BE2C (cell line): Measurements from ENCODE around the gene SMG9.
"Not testable (repeated sequence)": the region's sequence is repeated elsewhere in the genome, so short reads cannot be mapped to it uniquely, and the experiment has no call there.

Experiments
- DNase-seq: peaks from one replicate; pipeline ENCODE4 v3.0.0-alpha.2; 2020
- H3K27me3 ChIP-seq: fragments of 250-450 bp; sonication (Bioruptor Pico); 2 replicates; pipeline ENCODE4 v1.5.1; 2020; ENCODE audit warnings: mild to moderate bottlenecking
- H3K36me3 ChIP-seq: fragments of 250-450 bp; sonication (Bioruptor Pico); 2 replicates; pipeline ENCODE4 v1.5.1; 2020; ENCODE audit warnings: mild to moderate bottlenecking
- H3K4me1 ChIP-seq: fragments of 250-450 bp; sonication (Bioruptor Pico); 2 replicates; pipeline ENCODE4 v1.5.1; 2020
- H3K4me3 ChIP-seq: 2 replicates; pipeline ENCODE4 v1.5.1; 2011; ENCODE audit warnings: low read depth, low read length
- H3K9me3 ChIP-seq: fragments of 250-450 bp; sonication (Bioruptor Pico); 2 replicates; pipeline ENCODE4 v1.5.1; 2020
- TF ChIP-seq, protein P1 (sequence below): IDR thresholded peaks from 2 replicates; pipeline ENCODE4 v1.5.1; 2012; ENCODE audit warnings: mild to moderate bottlenecking, low read depth, low read length

SMG9 gene

DNA sequence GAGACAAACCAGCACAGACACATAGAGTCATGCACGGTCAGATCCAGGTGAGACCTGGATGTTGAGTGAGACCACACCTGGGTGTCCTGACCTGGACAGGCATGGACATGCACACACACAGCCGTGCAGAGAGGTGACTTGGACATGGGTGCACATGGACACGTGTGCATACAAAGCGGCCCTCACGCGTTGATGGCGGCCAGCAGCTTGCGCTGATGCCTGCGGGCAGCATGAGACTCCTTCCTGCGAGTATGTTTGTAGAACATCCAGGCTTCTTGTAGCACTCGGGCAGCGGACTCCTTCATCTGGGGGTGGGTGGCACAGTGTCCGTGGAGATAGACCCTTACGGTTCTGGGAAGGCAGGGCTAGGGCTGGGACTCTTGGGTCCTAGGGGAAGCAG, 14.5 kb upstream of the SMG9 start:
- H3K27me3 ChIP-seq: 0 out of 2 replicates have a peak, but pooled peaks cover 7% of the 10 kb centered on the region
- no peaks in the 10 kb centered on the region for H3K4me1 ChIP-seq
- TF ChIP-seq, protein P1, sequence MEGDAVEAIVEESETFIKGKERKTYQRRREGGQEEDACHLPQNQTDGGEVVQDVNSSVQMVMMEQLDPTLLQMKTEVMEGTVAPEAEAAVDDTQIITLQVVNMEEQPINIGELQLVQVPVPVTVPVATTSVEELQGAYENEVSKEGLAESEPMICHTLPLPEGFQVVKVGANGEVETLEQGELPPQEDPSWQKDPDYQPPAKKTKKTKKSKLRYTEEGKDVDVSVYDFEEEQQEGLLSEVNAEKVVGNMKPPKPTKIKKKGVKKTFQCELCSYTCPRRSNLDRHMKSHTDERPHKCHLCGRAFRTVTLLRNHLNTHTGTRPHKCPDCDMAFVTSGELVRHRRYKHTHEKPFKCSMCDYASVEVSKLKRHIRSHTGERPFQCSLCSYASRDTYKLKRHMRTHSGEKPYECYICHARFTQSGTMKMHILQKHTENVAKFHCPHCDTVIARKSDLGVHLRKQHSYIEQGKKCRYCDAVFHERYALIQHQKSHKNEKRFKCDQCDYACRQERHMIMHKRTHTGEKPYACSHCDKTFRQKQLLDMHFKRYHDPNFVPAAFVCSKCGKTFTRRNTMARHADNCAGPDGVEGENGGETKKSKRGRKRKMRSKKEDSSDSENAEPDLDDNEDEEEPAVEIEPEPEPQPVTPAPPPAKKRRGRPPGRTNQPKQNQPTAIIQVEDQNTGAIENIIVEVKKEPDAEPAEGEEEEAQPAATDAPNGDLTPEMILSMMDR: no peak
- DNase-seq: no peak
- no peak overlapping the region for H3K4me3 ChIP-seq
- no peaks in the 10 kb centered on the region for H3K36me3 ChIP-seq
- no peaks in the 10 kb centered on the region for H3K9me3 ChIP-seq

DNA sequence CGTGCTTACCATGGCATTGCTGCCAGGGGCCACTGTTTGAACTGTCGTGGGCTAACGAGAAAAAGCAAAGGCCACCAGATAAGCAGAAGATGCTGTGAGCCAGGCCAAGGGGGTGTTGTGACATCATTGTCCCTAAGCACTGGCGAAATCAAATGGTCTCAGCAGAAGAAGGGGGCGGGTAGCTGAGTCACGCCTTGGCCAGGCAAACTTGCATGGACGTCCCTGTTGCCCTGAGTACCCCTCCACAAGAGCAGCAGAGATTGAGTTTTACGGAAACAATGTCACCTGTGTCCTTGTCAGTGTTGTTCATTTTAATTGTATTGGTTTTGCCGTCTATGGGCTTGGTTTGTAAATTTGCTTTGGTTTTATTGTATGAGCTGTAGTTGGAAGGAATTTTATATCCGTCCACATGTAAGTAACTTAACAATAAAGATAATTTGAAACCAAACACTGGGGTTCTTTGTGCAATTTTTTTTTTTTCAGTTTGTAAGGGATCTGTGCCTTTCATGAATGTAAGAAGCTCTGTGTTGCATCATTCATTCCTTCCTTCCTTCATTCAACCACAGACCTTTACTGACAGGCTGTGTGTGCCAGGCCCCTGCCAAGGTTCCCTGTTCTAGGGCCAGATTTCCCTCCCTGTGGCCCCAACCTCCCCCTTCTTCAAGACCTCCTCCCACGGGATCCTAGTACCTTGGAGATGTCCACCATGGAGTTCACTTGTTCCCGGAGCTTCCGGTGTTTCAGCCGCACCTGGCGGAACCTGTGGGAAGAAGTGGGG, 13.7 kb upstream of the SMG9 start:
- no peaks in the 10 kb centered on the region for H3K27me3 ChIP-seq
- no peaks in the 10 kb centered on the region for H3K9me3 ChIP-seq
- H3K36me3 ChIP-seq: no peaks in the 10 kb centered on the region
- DNase-seq: no peak
- TF ChIP-seq, protein P1: no peak
- no peak overlapping the region for H3K4me3 ChIP-seq
- H3K4me1 ChIP-seq: no peaks in the 10 kb centered on the region

DNA sequence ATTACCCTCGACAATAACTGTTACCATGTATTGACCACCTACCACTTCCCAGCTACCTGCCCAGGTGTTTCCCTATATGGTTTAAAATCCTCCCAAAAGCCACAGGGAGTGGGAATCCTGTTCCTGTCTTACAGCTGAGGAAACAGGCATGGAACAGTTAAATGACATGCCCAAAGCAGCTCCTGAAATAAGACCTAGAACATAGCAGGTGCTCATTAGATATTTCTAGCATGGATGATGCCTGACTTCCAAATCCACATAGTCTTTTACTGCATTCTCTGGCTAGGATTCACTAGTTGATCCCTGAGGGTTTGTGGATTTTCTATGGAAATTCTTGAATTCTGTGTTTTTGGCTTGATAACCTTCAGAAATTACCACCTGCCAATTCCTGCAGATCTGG, 13.1 kb upstream of the SMG9 start:
- Histone ChIP-seq H3K4me1 (no peaks in the 10 kb centered on the region), H3K9me3 (no peaks in the 10 kb centered on the region), H3K27me3 (no peaks in the 10 kb centered on the region), H3K36me3 (no peaks in the 10 kb centered on the region), H3K4me3 (no peak overlapping the region)
- TF ChIP-seq, protein P1: no peak
- no peak for DNase-seq

DNA sequence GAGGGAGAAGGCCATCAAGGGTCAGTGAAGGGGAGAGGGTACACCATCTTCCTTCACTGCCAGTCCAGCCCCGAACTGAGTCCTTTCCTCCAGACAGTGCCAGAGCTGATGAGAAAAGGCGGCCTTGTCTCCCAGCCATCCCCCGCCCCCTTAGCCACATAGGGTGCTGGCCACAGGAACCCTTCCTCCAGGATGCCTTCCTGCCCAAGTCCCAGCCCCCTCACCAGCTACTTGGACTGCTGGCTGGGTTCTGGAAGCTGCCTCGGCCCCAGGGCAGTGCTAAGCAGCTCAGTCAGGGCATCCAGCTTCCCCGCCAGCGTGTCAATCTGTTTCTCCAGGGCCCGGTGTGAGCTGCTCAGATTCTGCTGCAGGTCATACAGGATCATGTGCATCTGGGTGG, 12.6 kb upstream of the SMG9 start:
- no peaks in the 10 kb centered on the region for H3K27me3 ChIP-seq

DNA sequence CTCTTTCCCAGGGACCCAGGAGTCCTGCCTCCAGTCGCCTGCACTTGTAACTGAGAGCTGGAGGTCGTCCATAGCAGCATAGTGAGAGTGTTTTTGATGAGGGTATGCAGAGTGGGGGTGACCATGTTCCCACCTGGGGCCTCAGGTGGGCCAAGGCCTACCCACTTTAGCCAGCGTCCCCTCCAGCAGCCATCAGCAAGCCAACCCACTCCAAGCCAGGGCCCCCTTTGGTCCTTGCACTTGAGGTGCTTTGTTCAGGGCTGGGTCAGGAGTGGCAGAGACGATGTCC, 11.9 kb upstream of the SMG9 start:
- Histone ChIP-seq H3K9me3 (no peaks in the 10 kb centered on the region), H3K36me3 (no peaks in the 10 kb centered on the region), H3K27me3 (no peaks in the 10 kb centered on the region), H3K4me1 (no peaks in the 10 kb centered on the region), H3K4me3 (no peak overlapping the region)
- DNase-seq: no peak
- TF ChIP-seq, protein P1: no peak

More for the DNA sequence above, 12.6 kb upstream of the SMG9 start:
- TF ChIP-seq, protein P1: no peak
- H3K9me3 ChIP-seq: no peaks in the 10 kb centered on the region
- H3K36me3 ChIP-seq: no peaks in the 10 kb centered on the region
- DNase-seq: no peak
- no peaks in the 10 kb centered on the region for H3K4me1 ChIP-seq
- no peak overlapping the region for H3K4me3 ChIP-seq

DNA sequence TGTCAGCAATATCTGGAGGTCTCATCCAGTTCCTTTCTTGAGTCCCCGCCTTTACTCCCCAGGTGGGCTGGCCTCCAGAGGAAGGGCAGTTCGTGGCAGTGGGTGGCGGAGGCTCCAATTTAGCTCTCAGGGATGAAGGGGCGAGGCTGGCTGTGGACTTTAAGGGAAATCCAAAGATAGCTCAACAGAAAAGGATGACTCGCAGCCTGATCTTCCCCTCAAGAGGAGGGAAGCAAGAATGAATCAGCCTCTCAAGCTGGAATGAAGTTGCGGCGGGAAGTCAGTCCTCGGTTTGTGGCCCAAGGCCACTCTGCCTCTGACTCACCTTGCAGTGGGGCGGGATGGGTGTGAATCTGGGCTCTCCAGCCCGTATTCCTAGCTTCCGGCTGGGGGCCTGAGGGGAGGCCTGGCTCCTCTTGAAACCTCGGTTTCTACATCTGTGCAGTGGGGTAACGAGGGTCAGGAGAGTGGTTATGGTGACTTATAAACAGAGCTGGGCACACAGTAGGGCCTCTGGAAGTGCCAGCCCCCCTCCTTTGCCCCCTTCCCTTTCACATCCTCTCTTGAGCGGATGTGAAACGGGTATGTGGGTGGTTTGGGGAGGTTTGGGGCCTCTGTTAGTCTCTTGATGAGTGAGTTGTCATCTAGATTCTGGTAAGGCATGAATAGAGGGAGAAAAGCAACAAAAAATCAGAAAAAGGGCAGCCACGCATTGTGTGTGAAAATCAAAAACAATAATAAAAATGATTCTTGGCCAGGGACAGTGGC, 10.5 kb upstream of the SMG9 start:
- Histone ChIP-seq H3K4me3 (no peak overlapping the region), H3K4me1 (no peaks in the 10 kb centered on the region)

DNA sequence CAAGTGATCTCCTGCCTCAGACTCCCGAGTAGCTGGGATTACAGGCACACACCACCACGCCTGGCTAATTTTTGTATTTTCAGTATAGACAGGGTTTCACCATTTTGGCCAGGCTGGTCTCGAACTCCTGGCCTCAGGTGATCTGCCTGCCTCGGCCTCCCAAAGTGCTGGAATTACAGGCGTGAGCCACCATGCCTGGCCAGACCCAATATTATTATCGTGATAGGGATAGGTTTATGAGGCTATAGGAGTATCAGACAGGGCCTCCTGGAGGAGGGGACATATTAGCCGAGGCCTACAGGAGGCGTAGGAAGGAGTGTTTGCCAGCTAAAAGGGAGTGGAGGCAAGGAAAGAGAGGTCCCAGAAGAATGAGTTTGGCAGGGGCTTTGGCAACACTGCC, 9.9 kb upstream of the SMG9 start:
- H3K9me3 ChIP-seq, H3K36me3 ChIP-seq, DNase-seq, H3K27me3 ChIP-seq, H3K4me1 ChIP-seq, H3K4me3 ChIP-seq: not testable (repeated sequence)

More for the DNA sequence above, 10.5 kb upstream of the SMG9 start:
- Histone ChIP-seq H3K36me3 (no peaks in the 10 kb centered on the region), H3K27me3 (no peaks in the 10 kb centered on the region), H3K9me3 (no peaks in the 10 kb centered on the region)
- no peak for DNase-seq
- TF ChIP-seq, protein P1: no peak
